HG03280 (cell line): ENCODE data around the gene CTDNEP1.
"Not testable (repeated sequence)": the region's sequence is repeated elsewhere in the genome, so short reads cannot be mapped to it uniquely, and the experiment has no call there.

Experiments
- ATAC-seq: cut with Tn5 transposase; IDR thresholded peaks from one replicate; pipeline ENCODE4 v1.9.1; 2021; ENCODE audit warnings: mild to moderate bottlenecking, moderate library complexity; ENCODE audit not compliant: unreplicated experiment

CTDNEP1 gene

DNA sequence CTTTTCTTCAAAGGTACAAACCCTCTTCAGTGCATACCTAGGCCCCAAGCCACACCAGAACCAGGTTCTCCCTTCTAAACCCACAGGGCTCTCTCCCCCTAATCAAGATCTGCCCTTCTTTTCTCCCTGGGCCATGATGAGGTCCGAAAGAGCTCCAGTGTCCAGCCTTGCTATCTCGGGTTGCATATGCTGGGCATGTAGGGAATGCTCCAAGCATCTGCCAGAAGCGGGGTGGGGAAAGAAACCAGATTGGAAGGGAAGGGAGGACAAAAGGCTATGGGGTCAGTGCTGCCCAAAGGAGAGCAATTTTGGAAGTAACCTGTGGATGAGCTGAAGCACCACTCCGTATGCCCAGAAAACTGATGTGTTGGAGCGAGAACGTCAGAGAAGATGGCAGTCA, 2.3 kb downstream of the CTDNEP1 start:
- ATAC-seq = no peak

DNA sequence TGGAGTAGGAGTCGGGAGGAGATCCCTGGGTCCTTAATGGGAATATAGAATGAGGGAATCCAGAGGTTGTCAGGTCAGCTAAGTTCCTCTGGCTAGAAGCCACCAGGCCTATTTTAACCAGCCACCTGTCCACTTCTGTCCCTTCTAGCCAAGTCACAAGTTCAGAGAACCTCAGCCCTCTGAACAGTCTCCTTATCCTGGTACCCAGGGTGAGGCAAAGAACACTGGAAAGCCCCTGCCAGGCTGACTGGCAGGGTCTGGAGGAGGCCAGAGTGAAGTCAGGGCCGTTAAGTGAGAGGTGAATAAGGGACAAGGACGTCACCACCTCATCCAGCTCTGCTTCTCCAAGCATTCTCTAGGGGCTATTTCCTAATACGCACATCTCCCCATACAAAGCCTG, 2.7 kb downstream of the CTDNEP1 start:
- no peak for ATAC-seq

DNA sequence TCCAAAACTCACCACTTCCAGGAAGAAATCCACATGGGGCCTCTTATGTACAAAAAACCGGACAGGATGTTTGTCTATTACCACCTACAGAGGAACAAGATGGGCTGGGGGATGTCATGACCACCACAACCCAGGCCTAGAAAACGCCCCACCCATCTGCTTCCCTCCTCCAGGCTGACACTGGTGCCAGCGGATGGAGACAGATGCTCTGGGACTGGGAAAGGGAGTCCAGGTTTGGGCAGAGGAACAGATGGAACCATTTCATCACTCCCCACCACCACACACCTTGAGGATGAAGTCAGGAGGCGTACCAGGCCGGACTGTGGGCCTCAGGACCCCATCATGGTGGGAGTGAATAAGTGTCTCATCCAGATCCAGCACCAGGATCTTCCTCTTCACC, 4.8 kb downstream of the CTDNEP1 start:
- no peak for ATAC-seq

DNA sequence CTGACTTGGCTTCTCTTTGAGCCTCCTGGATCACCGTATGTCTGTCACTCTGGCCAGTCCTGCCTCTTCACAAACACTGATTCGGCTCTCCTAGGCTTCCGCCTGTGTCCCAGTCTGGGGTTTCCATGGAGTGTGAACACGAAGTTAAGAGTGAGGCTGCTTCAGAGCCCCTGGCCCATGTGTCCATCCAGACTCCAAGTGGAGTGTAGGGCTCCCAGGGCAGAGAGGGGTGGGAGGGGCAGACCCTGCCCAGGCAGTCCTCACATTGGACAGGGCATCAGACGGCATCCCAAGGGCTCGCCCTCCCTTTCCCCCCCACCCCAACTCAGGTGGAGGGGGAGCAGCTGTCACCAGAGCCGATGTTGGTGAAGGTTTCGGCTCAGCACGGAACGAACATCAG, 7.7 kb downstream of the CTDNEP1 start:
- not testable (repeated sequence) for ATAC-seq

DNA sequence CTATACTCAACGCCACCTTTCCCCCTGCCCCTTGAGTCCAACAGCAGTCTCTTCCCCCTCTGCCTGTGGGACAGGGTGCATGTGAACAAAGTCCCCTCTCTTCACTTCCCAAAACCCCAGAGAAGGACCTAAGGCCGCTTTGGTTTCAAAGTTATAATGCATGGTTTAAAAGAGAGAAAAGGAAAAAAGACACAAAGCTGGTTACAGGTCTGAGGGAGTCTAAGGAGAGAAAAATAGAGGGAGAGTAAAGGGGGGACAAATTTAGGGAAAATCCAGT, 8.1 kb downstream of the CTDNEP1 start:
- no peak for ATAC-seq

DNA sequence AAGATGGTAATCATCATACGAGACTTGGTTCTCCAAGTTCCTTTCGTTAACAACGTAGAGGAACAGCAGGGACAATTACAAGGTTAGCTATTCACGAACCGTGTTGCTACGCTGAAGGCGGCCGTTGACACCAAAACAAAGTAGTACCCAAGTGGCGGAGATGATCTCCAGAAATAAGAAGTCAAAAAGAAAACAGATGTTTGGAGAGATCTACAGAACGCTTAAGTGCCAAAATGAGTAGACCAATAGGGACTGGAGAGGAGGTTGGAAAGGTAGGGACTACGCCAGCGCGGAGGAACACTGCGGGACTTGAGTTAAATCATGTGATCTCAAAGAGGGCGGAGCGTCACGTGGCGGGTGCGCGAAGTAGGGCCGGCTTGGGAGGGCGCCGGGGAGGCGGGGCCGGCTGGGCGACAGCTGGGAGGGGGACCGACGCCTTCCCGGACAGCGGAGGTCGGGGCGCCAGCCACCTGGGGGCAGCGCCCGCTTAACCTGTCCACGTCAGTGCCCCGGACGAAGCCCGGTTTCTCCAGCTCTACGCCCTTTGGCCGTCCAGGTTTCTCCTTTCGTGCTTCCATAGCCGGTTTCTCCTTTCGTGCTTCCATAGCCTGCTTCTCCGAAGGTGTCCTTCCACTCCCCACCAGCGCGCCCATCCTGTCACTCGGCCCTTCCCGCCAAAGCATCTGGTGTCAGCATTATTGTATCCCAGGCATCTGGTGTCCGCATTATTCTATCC, 8.6 kb downstream of the CTDNEP1 start:
- peak; percentile 39 for ATAC-seq

DNA sequence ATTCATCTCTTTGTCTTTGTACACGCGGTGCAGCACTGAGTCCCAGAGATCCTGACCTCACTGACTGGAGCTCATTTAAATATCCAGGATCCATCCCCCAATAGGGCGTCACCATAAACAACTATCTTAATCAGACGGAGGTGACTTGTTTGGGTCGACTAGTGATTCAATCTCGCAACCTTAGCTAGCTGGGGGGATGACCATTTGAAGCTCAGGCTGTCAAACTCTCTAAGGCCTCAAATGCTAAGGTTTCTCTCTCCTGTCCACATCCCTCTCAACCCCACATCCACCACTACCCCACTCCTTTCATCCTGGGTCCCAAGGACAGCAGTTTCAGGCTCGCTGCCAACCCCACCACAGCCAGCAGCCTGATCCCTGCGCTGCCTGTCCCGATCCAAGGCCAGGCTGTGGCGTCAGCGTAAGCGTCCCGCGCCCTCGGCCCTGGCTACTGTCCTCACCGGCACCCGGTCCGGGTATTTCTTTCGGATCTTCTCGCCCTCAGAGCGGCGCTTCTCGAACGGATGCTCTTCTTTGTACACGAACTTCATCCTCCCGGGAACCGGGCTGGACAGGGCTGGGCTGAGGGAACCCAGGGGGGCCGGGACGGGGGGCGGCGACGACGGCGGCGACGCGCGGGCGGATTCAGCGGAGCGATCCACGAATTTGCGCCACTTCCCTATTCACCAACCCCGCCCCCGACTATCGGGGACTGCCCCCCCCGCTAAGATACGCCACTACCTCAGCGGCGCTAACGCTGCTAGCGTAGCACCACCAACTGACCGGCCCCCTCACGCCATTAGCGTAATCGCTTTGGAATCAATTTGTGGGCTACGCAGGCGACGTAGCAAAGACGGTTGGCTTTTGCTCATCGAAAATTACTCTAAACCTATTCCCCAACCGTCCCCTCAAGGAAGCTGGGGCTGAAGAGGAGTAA, 9.5 kb downstream of the CTDNEP1 start, which contains the start of gene GABARAP:
Gene GABARAP, minus strand, starts transcription at position 667 of the 934 bp plus-strand sequence. Its CDS starts 119 bp downstream, at position 548.
- peak; percentile 31 for ATAC-seq

DNA sequence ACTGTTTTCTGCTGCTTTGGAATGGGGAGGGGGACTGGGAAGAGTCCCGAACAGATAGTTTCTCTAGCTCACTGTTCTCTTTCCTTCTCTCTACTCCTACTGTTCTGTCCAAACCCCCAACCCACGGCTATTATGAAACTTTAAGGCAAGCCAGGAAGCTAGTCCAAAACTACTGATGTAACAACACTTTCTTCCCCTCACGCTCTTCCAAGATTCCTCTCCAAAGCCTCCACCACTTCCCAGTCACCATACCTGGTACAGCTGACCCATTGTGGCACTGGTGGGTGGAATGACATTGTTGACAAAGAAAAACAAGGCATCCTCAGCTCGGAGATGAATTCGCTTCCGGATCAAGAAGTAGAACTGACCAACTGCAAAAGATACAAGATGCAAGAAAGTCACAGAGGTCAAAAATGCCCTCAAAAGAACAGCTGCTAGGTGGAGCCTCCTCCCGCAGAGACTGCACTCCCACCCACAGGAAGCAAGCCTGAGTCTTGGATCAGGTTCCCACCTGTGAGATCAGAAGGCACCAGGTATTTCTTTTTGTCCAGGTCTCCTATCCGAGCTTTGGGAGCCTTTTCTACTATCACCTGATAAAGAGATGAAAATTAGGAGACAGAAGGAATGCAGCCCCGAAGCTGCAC, 10.3 kb downstream of the CTDNEP1 start:
- no peak for ATAC-seq

DNA sequence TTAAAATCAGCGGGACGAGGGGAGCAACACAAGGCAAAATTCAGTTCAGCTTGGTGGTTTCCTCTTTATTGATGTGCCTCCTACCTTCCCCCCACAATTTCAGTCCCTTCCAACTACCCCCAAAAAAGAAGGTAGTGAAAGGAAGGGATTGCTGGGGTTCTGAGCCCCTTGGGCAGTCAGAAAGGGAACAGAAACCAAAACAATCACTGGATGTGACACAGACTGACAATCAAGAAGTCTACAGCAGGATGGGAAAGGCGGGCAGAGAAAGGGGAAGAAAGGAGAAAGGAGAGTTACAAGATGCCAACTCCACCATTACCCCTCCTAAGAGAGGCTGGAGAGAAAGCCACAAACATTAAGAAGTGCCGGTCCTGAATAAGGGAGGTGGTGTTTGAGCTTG, 11.2 kb downstream of the CTDNEP1 start:
- ATAC-seq = no peak

DNA sequence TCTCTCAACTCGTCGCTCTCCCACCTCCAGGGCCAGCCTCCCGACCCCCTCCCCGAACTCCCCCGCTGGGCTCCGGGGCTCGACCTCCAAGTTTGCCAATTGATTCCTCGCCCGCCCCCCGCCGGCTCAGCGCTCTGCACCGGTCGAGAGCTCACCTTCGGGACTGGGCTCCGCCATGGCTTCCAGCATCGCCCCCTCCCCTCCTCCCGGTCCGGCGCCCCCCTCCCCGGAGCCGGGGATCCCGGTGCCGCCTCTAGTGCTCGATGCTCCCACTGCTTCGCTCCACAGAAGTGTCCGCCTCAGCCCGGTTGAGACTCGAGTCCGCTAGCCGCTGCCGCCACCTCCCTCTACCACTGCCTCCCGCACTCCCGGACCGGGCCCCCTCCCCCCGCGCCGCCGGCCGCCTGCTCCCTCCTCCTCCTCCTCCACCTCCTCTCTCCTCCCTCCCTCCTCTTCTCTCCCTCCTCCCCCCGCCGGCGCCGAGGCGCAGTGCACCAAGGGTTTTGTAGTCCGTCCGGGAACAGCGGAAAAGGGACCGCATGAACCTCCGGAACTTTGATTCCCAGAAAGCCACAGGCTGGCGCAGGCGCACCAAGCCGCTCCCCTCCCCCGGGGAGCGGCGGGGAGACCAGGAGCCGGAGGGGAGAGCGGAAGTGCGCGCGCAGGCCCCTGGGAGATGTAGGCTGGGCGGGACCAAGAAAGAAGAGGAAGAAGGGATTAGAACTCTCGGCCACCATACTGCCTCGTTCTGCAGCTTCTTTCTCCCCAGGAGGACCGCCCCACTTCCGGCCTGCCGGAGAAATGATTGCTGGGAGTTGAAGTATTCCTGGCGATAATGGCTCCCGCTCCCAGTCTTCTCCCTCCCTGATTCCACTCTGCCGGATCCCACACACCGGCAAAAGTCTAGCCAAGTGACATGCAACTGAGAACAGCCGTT, 12.2 kb downstream of the CTDNEP1 start, which contains the start of gene PHF23:
Gene PHF23, minus strand, starts transcription at position 367 of the 937 bp plus-strand sequence. Its CDS starts 178 bp downstream, at position 189.
- peak; percentile 52 for ATAC-seq

DNA sequence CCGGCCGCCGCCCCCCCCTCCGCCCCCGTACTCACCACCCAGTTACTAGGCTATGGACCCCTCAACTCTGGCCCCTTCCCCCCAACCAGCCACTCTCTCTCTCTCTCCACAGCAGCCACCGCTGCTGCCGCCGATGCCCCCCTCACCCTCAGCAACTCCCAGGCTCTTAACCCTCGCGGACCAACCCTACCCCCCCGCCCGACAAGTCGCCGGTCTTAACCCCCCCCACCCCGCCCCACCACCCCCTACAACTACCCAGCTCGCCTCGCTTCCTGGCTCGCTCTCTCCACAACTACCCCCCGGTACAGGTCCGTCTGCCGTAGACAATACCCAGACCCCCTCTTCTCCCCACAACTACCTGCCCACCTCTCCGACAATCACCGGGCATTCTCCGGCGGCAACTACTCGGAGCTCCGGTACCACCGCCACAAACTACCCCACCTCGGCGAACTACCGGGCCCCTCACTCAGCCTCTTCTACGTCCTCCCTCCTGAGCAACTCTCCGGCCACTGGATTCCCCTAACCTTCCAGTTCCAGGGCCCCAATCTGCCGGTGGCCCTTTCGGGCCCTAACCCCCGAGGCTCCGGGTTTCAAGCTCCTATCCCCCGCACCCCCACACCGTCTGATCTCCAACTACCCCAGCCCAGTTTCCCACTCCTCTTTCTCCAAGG, 13.0 kb downstream of the CTDNEP1 start:
- no peak for ATAC-seq

DNA sequence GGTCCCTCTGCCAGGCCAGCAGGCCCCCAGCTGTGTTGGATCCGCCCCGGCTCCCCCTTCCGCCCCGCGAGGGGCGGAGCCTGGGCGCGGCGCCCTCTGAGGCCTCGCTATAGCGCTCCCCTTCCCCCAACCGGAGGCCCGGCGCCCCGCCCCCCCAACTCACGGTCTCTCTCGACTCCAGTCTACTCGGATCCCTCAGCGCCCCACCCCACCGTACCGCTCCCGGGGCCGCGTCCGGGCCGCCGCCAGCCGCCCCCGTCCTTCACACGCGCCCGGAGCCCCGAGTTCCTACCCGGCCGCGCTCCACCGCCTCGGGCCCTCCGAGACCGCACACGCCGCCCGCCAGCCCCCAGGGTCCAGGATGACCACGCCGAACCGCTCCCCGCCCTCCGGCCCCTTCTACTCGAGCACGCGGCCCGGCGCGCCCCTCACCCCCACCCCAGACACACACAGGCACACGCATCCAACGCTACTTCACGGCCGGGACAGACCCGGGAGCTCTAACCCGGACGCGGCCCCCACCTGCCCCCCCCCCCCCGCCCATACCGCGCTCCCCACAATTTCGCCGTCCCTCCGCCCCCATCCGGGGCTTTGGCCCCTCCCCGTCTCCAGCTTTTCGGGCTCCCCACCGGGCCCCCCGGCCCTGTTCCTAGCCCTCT, 13.6 kb downstream of the CTDNEP1 start:
- ATAC-seq = no peak

DNA sequence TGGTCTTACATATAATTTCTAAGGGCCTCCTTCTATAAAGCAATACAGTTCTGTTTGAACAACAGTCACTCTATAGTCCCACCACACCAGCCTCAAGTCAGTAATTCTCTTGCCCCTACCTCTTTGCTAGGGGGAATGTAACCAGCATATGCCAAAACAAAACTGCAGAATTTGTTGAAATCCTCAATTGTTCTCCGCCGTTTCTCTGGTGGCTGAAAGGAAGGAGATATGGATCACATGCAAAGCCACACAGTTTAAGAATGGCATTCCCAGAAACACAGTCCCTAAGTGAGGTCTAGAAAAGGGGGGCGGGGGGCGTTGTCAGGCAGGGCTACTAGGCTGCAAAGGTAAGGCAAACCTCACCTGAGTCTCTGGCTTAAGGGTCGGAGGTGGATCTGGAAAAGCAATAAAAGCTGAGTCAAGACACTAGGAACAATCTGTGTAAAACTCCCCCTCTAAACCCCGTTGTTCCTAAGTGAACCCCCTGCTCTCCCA, 14.2 kb downstream of the CTDNEP1 start:
- ATAC-seq = no peak

DNA sequence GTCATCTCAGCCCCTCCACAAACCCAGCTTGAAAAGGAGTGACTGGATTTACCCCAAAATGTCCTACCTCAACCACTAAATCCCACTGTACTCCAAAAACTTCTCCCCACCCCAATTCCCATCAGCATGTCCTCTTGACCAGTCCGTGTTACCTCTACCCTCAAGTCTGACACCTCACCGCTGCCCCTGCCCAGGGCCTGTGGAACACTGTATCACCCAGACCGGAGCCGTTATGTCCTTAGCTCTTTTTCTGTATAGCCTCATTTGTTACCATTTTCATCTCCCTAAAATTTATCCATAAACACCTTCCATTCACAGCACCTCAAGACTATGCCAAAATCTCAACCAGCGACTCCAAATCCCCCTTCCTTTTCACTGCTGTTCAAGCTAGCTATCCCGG, 14.7 kb downstream of the CTDNEP1 start:
- no peak for ATAC-seq

DNA sequence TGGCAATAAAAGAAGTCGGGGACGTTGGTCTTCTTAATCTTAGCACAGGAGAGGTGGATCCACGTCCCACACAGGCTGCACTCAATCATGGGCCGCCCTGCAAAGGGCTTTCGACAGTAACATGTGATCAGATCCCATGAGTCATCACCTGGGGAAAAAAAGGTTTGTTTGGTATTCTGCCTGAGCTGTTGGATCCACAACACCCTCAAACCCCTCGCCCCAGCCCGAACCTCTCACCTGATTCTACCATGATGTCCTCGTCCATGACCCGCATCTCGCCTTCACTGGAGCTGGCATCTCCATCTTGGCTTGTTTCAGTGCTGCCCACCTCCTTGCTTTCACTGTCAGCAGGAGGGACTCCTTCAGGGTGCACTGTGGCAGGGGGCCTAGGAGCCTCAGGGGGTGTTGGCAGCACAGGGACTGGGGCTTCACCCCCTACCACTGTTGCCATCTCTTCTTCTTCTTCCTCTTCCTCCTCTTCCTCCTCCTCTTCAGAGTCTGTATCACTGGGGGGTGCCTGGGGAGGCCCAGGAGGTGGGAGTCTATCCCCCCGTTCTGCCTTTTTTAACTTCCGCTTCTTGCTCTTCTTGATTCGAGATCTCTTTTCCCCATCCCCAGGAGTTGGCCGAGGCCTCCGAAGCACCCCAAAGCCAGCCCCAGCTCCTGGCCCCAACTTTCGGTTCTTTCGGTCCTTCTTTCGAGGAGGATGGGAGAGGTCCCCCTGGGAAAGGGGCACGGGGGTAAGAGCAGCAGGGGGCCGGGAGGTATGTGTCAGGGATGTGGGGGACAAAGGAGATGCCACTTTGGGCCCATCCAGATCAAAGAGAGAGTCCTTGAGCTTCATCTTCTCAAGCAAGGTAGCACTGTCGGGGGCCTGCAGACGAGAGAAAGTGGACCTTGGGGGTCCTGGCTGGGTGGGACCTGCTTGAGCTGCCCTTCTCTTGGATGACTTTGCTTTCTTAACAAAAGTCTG, 15.6 kb downstream of the CTDNEP1 start:
- no peak for ATAC-seq

DNA sequence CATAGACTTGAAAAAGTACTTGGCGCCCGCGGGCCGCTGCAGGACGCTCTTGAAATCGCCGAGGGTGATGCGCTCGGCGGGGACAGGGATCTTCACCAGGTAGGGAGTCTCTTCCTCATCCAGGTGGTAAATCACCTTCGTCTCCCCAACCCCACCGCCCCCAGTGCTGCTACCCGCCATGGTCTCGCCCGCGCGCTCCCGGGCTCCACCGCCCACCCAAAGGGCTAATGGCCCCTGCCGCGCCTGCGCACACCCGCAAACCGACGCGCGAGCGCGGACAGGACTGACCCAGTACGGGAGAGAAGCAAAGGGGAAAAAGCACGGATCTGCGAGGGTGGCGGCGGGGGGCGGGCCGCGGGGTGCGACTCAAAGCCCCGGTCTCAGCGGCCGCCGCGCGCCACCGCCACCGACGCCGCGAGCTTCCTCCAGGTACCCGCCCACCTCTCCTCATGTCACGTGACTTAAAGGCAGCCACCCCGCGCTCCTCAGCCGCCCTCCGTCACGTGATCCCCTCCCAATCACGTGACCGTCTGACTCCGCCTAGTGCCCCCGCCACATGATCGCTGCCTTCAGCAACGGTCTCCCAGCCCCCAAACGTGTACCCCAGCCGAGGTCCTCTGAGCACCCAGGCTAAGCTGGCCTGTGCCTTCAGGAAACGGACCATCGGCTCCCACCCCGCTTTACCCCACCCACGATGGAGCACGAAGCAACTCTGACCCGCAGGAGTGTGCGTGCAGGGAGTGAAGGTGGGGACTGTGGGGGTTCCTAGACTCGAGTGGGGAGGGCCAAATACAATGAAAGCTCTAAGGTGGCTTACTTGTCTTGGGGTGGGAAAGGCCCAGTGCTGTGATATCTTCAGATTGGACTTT, 17.2 kb downstream of the CTDNEP1 start, which contains the start of gene DVL2:
Gene DVL2, minus strand, starts transcription at position 435 of the 869 bp plus-strand sequence. Its CDS starts 255 bp downstream, at position 180.
- peak; percentile 57 for ATAC-seq

DNA sequence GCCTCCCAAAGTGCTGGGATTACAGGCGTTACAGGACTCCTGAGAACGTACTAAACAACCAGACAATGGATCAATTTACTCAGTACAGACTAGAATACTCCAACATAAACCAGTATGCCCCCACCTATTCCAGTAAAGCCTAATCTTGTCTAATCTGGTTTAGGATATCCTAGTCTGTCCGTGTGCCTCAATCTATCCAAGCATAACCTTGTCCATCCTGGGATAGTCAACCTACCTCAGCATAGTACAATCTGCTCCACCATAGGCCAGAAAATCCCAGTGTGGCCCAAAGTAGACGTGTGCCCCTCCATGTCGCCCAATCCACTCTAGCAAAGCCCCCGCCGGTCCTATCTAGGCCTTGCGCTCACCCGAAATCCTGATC, 17.8 kb downstream of the CTDNEP1 start:
- no peak for ATAC-seq
